Neural cell (in vitro differentiated cells): ENCODE measurements around the gene ABHD12. TPM values are rescaled to one million over a fixed set of nuclear protein-coding genes. Genes with fewer than 3 reads are reported as not detected.

Experiments
- H2AFZ ChIP-seq: fragments of 200-600, 300-800 bp; sonication (generic), shearing (Covaris generic); 2 replicates; pipeline ENCODE4 v1.6.0; 2014; ENCODE audit warnings: low read depth, mild to moderate bottlenecking, antibody characterized with exemption, low read length, moderate library complexity
- H3F3A ChIP-seq: fragments of 200-600 bp; shearing (Covaris generic); 2 replicates; pipeline ENCODE4 v1.6.1; 2016; ENCODE audit warnings: mild to moderate bottlenecking, moderate library complexity, mixed read lengths, antibody characterized with exemption, low read length; ENCODE audit not compliant: insufficient read depth, poor library complexity, severe bottlenecking
- H3K27ac ChIP-seq: fragments of 200-600, 300-800 bp; sonication (generic), shearing (Covaris generic); 2 replicates; pipeline ENCODE4 v1.5.1; 2014; ENCODE audit warnings: mild to moderate bottlenecking, low read length, moderate library complexity
- H3K27me3 ChIP-seq: fragments of 300-800, 200-600 bp; sonication (generic), shearing (Covaris generic); 2 replicates; pipeline ENCODE4 v1.6.0; 2014; ENCODE audit warnings: mild to moderate bottlenecking, low read depth, low read length, moderate library complexity; ENCODE audit not compliant: insufficient read depth
- H3K36me3 ChIP-seq: fragments of 300-800, 200-600 bp; sonication (generic), shearing (Covaris generic); 2 replicates; pipeline ENCODE4 v1.5.1; 2014; ENCODE audit warnings: mild to moderate bottlenecking, antibody characterized with exemption, low read length, moderate library complexity; ENCODE audit not compliant: insufficient read depth
- H3K4me2 ChIP-seq: fragments of 300-800, 200-600 bp; sonication (generic), shearing (Covaris generic); 2 replicates; pipeline ENCODE4 v1.6.0; 2014; ENCODE audit warnings: mild to moderate bottlenecking, low read length
- H3K4me3 ChIP-seq: fragments of 300-800, 200-600 bp; sonication (generic), shearing (Covaris generic); 2 replicates; pipeline ENCODE4 v1.5.1; 2014; ENCODE audit warnings: mild to moderate bottlenecking, low read length, moderate library complexity
- H3K79me2 ChIP-seq: fragments of 200-600 bp; shearing (Covaris generic); replicated peaks from 2 replicates; pipeline ENCODE4 v1.6.0; 2014; ENCODE audit warnings: mild to moderate bottlenecking, low read length, moderate library complexity; ENCODE audit not compliant: insufficient read depth
- H3K9ac ChIP-seq: fragments of 300-800, 200-600 bp; sonication (generic), shearing (Covaris generic); 2 replicates; pipeline ENCODE4 v1.6.1; 2016; ENCODE audit warnings: mild to moderate bottlenecking, low read length, mixed read lengths
- H3K9me2 ChIP-seq: fragments of 200-600 bp; shearing (Covaris generic); 2 replicates; pipeline ENCODE4 v1.6.1; 2016; ENCODE audit warnings: mild to moderate bottlenecking, low read length, mixed read lengths; ENCODE audit not compliant: insufficient read depth
- H3K9me3 ChIP-seq: fragments of 200-600, 300-800 bp; sonication (generic), shearing (Covaris generic); 2 replicates; pipeline ENCODE4 v1.6.1; 2016; ENCODE audit warnings: mild to moderate bottlenecking, mixed run types, low read length, moderate library complexity, mixed read lengths
- H4K20me1 ChIP-seq: fragments of 200-600 bp; shearing (Covaris generic); 2 replicates; pipeline ENCODE4 v1.6.1; 2016; ENCODE audit warnings: mild to moderate bottlenecking, mixed run types; ENCODE audit not compliant: insufficient read depth
- CTCF ChIP-seq: fragments of 450-650 bp; IDR thresholded peaks from 2 replicates; pipeline ENCODE4 v1.5.1; 2014; ENCODE audit warnings: antibody characterized with exemption, mild to moderate bottlenecking, moderate library complexity; ENCODE audit not compliant: poor library complexity, severe bottlenecking
- EP300 ChIP-seq: fragments of 450-650 bp; conservative IDR thresholded peaks from 2 replicates; pipeline ENCODE4 v1.6.1; 2014; ENCODE audit warnings: antibody characterized with exemption, mild to moderate bottlenecking, moderate library complexity; ENCODE audit not compliant: poor library complexity, severe bottlenecking
- EZH2 ChIP-seq: fragments of 200-600, 300-800 bp; shearing (Covaris generic), sonication (generic); IDR thresholded peaks from 2 replicates; pipeline ENCODE4 v1.6.1; 2014; ENCODE audit warnings: antibody characterized with exemption, low read length, borderline replicate concordance, mild to moderate bottlenecking; ENCODE audit not compliant: insufficient read depth, poor library complexity, severe bottlenecking
- MXI1 ChIP-seq: fragments of 450-650 bp; conservative IDR thresholded peaks from 2 replicates; pipeline ENCODE4 v1.6.1; 2014; ENCODE audit warnings: antibody characterized with exemption, mild to moderate bottlenecking; ENCODE audit not compliant: poor library complexity, severe bottlenecking
- POLR2AphosphoS5 ChIP-seq: IDR thresholded peaks from 2 replicates; pipeline ENCODE4 v1.6.1; 2012
- RAD21 ChIP-seq: fragments of 450-650 bp; conservative IDR thresholded peaks from 2 replicates; pipeline ENCODE4 v1.6.1; 2014; ENCODE audit warnings: antibody characterized with exemption, mild to moderate bottlenecking, moderate library complexity
- REST ChIP-seq: IDR thresholded peaks from 2 replicates; pipeline ENCODE4 v1.6.1; 2012; ENCODE audit warnings: borderline replicate concordance
- SMC3 ChIP-seq: fragments of 450-650 bp; conservative IDR thresholded peaks from 2 replicates; pipeline ENCODE4 v1.6.1; 2014; ENCODE audit warnings: antibody characterized with exemption, mild to moderate bottlenecking, moderate library complexity; ENCODE audit not compliant: poor library complexity
- TAF1 ChIP-seq: IDR thresholded peaks from 2 replicates; pipeline ENCODE4 v1.6.1; 2012; ENCODE audit warnings: low read depth
- polyA plus RNA-seq: library from polyadenylated mRNA; depleted of rRNA; stranded (reverse); fragments of >200 nt; gene quantifications from 2 replicates; pipeline ENCODE4 v1.2.3, GENCODE V29; 2014

ABHD12 gene
- polyA plus RNA-seq, 1 donor from 2014 or later = 32.3 TPM

- H2AFZ ChIP-seq = no peak overlapping the region
- H3K9me3 ChIP-seq = no peaks in the 10 kb centered on the region
- H3K9ac ChIP-seq = no peak overlapping the region
- no peak overlapping the region for H3K4me2 ChIP-seq
- no peak overlapping the region for H3K4me3 ChIP-seq
- H3K79me2 ChIP-seq = no peaks in the 10 kb centered on the region
- H4K20me1 ChIP-seq = no peaks in the 10 kb centered on the region
- no peak overlapping the region for H3K27ac ChIP-seq
- TF ChIP-seq EZH2 = no peak
- H3K27me3 ChIP-seq = no peaks in the 10 kb centered on the region
- no peaks in the 10 kb centered on the region for H3K36me3 ChIP-seq
- H3K9me2 ChIP-seq = no peaks in the 10 kb centered on the region
- no peaks in the 10 kb centered on the region for H3F3A ChIP-seq
Observed at GRCh38 chr20:25302596-25302995, 88.0 kb downstream of the ABHD12 start.

- no peaks in the 10 kb centered on the region for H3K9me3 ChIP-seq
- H2AFZ ChIP-seq = no peak overlapping the region
- H3F3A ChIP-seq = no peaks in the 10 kb centered on the region
- no peaks in the 10 kb centered on the region for H3K79me2 ChIP-seq
- H3K27me3 ChIP-seq = no peaks in the 10 kb centered on the region
- H4K20me1 ChIP-seq = no peaks in the 10 kb centered on the region
- no peak overlapping the region for H3K9ac ChIP-seq
- H3K27ac ChIP-seq = no peak overlapping the region
- no peak overlapping the region for H3K4me3 ChIP-seq
- H3K9me2 ChIP-seq = no peaks in the 10 kb centered on the region
- H3K4me2 ChIP-seq = no peak overlapping the region
- TF ChIP-seq EZH2 = no peak
- TF ChIP-seq REST = no peak
- TF ChIP-seq CTCF = no peak
- no peak for TF ChIP-seq TAF1
- no peak for TF ChIP-seq RAD21
- TF ChIP-seq MXI1 = no peak
- TF ChIP-seq EP300 = no peak
- no peak for TF ChIP-seq SMC3
- TF ChIP-seq POLR2AphosphoS5 = no peak
- H3K36me3 ChIP-seq = no peaks in the 10 kb centered on the region
Observed at GRCh38 chr20:25301357-25301920, 89.2 kb downstream of the ABHD12 start.
